Epithelial cell of esophagus (primary cell): ENCODE results near the gene PTPN3.
"Not testable (repeated sequence)": the region's sequence is repeated elsewhere in the genome, so short reads cannot be mapped to it uniquely, and the experiment has no call there.

Experiments
- DNase-seq: peaks from one replicate; pipeline ENCODE4 v3.0.0; 2010; ENCODE audit warnings: low read depth
- H3K4me3 ChIP-seq: 2 replicates; pipeline ENCODE4 v1.5.1; 2011; ENCODE audit warnings: mild to moderate bottlenecking, low read length, control low read depth
- CTCF ChIP-seq: IDR thresholded peaks from 2 replicates; pipeline ENCODE4 v1.5.1; 2011; ENCODE audit warnings: low read depth, mild to moderate bottlenecking, low read length, control low read depth, inconsistent platforms; ENCODE audit not compliant: insufficient read depth; ENCODE audit errors: missing control alignments

PTPN3 gene

GRCh38 chr9:109378316-109378715, 119.8 kb downstream of the PTPN3 start:
- DNase-seq = no peak
- no peak overlapping the region for H3K4me3 ChIP-seq
- no peak for TF ChIP-seq CTCF

- no peak for TF ChIP-seq CTCF
- H3K4me3 ChIP-seq = no peak overlapping the region
- no peak for DNase-seq
These were observed 125.9 kb downstream of the PTPN3 start for GRCh38 chr9:109372246-109372645.

GRCh38 chr9:109371374-109371773, 126.7 kb downstream of the PTPN3 start:
- no peak for TF ChIP-seq CTCF
- DNase-seq = no peak
- no peak overlapping the region for H3K4me3 ChIP-seq

GRCh38 chr9:109369285-109369684, 128.8 kb downstream of the PTPN3 start:
- peak; percentile 36 for DNase-seq
- H3K4me3 ChIP-seq = no peak overlapping the region

GRCh38 chr9:109360771-109361170, 137.3 kb downstream of the PTPN3 start:
- DNase-seq = no peak
- no peak overlapping the region for H3K4me3 ChIP-seq
- TF ChIP-seq CTCF = no peak

More at GRCh38 chr9:109369285-109369684, 128.8 kb downstream of the PTPN3 start:
- TF ChIP-seq CTCF = no peak

GRCh38 chr9:109358968-109359603, 139.0 kb downstream of the PTPN3 start:
- H3K4me3 ChIP-seq, DNase-seq: not testable (repeated sequence)

- no peak for TF ChIP-seq CTCF
- H3K4me3 ChIP-seq = no peak overlapping the region
- DNase-seq = peak; percentile 27
These were observed 142.4 kb downstream of the PTPN3 start for GRCh38 chr9:109355564-109356297.
